Natural killer cell (primary cell): ENCODE data around the gene CD1D. TPM values are rescaled to one million over a fixed set of nuclear protein-coding genes. Genes with fewer than 3 reads are reported as not detected.

Experiments
- ATAC-seq, 3 donors: fragments of 150-1000 bp in 2 of 3; fragments of 200-7000 bp in 1 of 3; cut with Tn5 transposase; 1 replicate in 1 of 3; 2 replicates in 2 of 3; pipeline ENCODE4 v1.10.0; 2021; ENCODE audit warnings: mild to moderate bottlenecking in 2 of 3, moderate library complexity in 2 of 3
- DNase-seq, 2 donors: peaks; one replicate each; pipeline versions ENCODE4 v3.0.0 to v3.0.0-alpha.2; 2013 to 2021; ENCODE audit warnings: mixed read lengths in 1 of 2
- H3K27ac ChIP-seq: one replicate; pipeline ENCODE4 v1.5.1; 2013; ENCODE audit warnings: mild to moderate bottlenecking, low read length
- H3K27me3 ChIP-seq: one replicate; pipeline ENCODE4 v1.6.1; 2013; ENCODE audit warnings: low read length; ENCODE audit not compliant: control insufficient read depth, insufficient read depth
- H3K36me3 ChIP-seq: one replicate; pipeline ENCODE4 v1.6.1; 2013; ENCODE audit warnings: low read length; ENCODE audit not compliant: control insufficient read depth, insufficient read depth
- H3K4me1 ChIP-seq: one replicate; pipeline ENCODE4 v1.6.1; 2013; ENCODE audit warnings: low read length; ENCODE audit not compliant: control insufficient read depth, insufficient read depth
- H3K4me3 ChIP-seq: one replicate; pipeline ENCODE4 v1.5.1; 2013; ENCODE audit warnings: low read length
- H3K9me3 ChIP-seq: one replicate; pipeline ENCODE4 v1.6.1; 2013; ENCODE audit warnings: low read length; ENCODE audit not compliant: control insufficient read depth, insufficient read depth
- H3K27ac Mint-ChIP-seq, 2 donors: one replicate each; pipeline ENCODE4 v1.8.0; 2022; ENCODE audit warnings: mild to moderate bottlenecking in 2 of 2, mixed read lengths in 2 of 2, moderate library complexity in 1 of 2
- H3K27me3 Mint-ChIP-seq, 2 donors: one replicate each; pipeline ENCODE4 v1.8.0; 2022; ENCODE audit warnings: low read depth in 2 of 2, mixed read lengths in 2 of 2
- H3K36me3 Mint-ChIP-seq: one replicate; pipeline ENCODE4 v1.8.0; 2022; ENCODE audit warnings: mixed read lengths
- H3K4me1 Mint-ChIP-seq, 2 donors: one replicate each; pipeline ENCODE4 v1.8.0; 2022; ENCODE audit warnings: mixed read lengths in 2 of 2
- H3K4me3 Mint-ChIP-seq: one replicate; pipeline ENCODE4 v1.8.0; 2022; ENCODE audit warnings: mild to moderate bottlenecking, moderate library complexity, mixed read lengths
- H3K9me3 Mint-ChIP-seq, 2 donors: one replicate each; pipeline ENCODE4 v1.8.0; 2022; ENCODE audit warnings: mixed read lengths in 2 of 2
- WGBS: methylation state at CpG from one replicate; pipeline ENCODE4 v1.1.7; 2013; ENCODE audit warnings: missing lambda C conversion rate; ENCODE audit not compliant: insufficient coverage; 5-methylcytosine and 5-hydroxymethylcytosine counted together
- intact Hi-C: fragments of 100-400 bp; cut with micrococcal nuclease; formaldehyde crosslinking; loops from one replicate; pipeline ENCODE4 v1.14.2; 2022
- total RNA-seq, 4 donors: library from RNA; stranded (reverse); fragments of 120-200 nt in 1 of 4; gene quantifications; one replicate each; pipeline versions ENCODE4 v1.2.3 to v1.2.4, GENCODE V29; 2013 to 2022
- TF ChIP-seq, protein P1 (sequence below): fragments of 200-600 bp; IDR thresholded peaks from one replicate; pipeline ENCODE4 v1.8.0; 2022; ENCODE audit warnings: antibody characterized with exemption

Gene CD1D
- total RNA-seq, 3 donors from 2014 or later (not counting 1 experiment from before 2014, with no cell fraction given), result 0.48 to 1.5 (median 0.52) TPM

DNA sequence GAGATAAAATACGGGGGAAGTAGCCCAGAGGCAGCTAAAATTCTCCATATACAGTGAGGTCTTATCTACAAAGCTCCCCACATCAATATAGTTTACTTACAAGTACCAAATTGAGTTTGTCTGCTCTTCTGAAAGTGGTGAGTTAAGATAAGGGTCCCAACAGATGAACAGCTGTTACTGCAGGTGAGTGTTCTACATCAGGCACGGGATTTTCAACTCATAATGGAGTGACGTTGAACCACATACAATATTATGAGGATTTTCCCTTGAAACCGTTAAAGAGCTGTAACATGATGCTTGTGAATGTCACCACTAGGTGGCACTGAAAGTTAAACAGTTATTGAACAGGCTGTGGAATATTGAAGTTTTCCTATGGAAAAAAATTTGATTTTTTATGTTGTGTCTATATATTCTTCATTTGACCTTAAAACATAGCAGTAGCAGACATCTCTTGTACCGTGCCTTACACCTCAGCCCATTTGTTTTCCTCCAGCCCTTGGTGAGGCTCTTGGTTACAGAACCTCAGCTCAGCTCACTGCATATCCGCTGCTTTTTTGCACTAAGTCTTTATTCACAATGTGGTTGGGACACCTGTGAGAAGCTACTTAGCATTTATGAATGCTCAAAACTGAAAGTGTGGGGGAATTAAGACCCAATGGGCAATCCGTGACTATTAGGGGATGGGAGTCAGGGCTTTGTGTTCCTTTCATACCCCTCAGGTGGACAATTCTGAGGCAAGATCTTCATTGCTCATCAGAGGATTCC lies 23.2 kb downstream of the CD1D start:
- Mint-ChIP-seq H3K9me3 (no peaks in the 10 kb centered on the region), H3K27me3 (peaks cover 15 to 30% of the 10 kb centered on the region in 2 donors), H3K27ac (no peak overlapping the region), H3K4me3 (no peak overlapping the region), H3K4me1 (no peaks in the 10 kb centered on the region), H3K36me3 (no peaks in the 10 kb centered on the region)
- ATAC-seq (peak; percentile 47 to 71 (median 61)), DNase-seq (peak in 1 of 2 donors; percentile 74)
- TF ChIP-seq, protein P1, sequence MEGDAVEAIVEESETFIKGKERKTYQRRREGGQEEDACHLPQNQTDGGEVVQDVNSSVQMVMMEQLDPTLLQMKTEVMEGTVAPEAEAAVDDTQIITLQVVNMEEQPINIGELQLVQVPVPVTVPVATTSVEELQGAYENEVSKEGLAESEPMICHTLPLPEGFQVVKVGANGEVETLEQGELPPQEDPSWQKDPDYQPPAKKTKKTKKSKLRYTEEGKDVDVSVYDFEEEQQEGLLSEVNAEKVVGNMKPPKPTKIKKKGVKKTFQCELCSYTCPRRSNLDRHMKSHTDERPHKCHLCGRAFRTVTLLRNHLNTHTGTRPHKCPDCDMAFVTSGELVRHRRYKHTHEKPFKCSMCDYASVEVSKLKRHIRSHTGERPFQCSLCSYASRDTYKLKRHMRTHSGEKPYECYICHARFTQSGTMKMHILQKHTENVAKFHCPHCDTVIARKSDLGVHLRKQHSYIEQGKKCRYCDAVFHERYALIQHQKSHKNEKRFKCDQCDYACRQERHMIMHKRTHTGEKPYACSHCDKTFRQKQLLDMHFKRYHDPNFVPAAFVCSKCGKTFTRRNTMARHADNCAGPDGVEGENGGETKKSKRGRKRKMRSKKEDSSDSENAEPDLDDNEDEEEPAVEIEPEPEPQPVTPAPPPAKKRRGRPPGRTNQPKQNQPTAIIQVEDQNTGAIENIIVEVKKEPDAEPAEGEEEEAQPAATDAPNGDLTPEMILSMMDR, result peak; percentile 81
- 21% methylated on average over 7 of the region's 7 CpGs for WGBS
- H3K4me3 ChIP-seq, result no peak overlapping the region
- intact Hi-C loops, result loop anchor here (1.0 to 5.0 kb wide), 4 partner anchors 127 to 883 kb away; partner anchors contain the start of gene CD1B
- H3K27me3 ChIP-seq, result peaks cover 4% of the 10 kb centered on the region
- no peaks in the 10 kb centered on the region for H3K36me3 ChIP-seq
- no peak overlapping the region for H3K27ac ChIP-seq
- no peaks in the 10 kb centered on the region for H3K4me1 ChIP-seq
- no peaks in the 10 kb centered on the region for H3K9me3 ChIP-seq

- DNase-seq, result no peak
- ATAC-seq, result no peak
- no peaks in the 10 kb centered on the region for H3K36me3 Mint-ChIP-seq
- no peak overlapping the region for H3K4me3 ChIP-seq
- peaks cover 4% of the 10 kb centered on the region for H3K27me3 ChIP-seq
- H3K36me3 ChIP-seq, result no peaks in the 10 kb centered on the region
- no peaks in the 10 kb centered on the region for H3K4me1 ChIP-seq
- H3K27ac ChIP-seq, result no peak overlapping the region
- no peak overlapping the region for H3K4me3 Mint-ChIP-seq
- H3K27me3 Mint-ChIP-seq, result peaks cover 18 to 36% of the 10 kb centered on the region in 2 donors
- no peaks in the 10 kb centered on the region for H3K9me3 ChIP-seq
- WGBS, result 39% methylated on average over 5 of the region's 5 CpGs
- no peaks in the 10 kb centered on the region for H3K4me1 Mint-ChIP-seq
- H3K27ac Mint-ChIP-seq, result no peak overlapping the region
- TF ChIP-seq, protein P1, result no peak
- intact Hi-C loops, result loop anchor here (1.0 to 5.0 kb wide), 4 partner anchors 126 to 883 kb away; partner anchors contain the start of gene CD1B
- H3K9me3 Mint-ChIP-seq, result no peaks in the 10 kb centered on the region
Measured at GRCh38 chr1:158204458-158204827, 23.7 kb downstream of the CD1D start.

- Mint-ChIP-seq H3K4me1 (no peaks in the 10 kb centered on the region), H3K4me3 (no peak overlapping the region), H3K36me3 (no peaks in the 10 kb centered on the region), H3K27ac (no peak overlapping the region), H3K27me3 (peaks cover 38 to 69% of the 10 kb centered on the region in 2 donors), H3K9me3 (no peaks in the 10 kb centered on the region)
- DNase-seq, result no peak
- intact Hi-C loops, result no loop called here
- TF ChIP-seq, protein P1, result no peak
- WGBS, result 69% methylated on average over 1 of the region's 1 CpG
- H3K27me3 ChIP-seq, result no peaks in the 10 kb centered on the region
- no peaks in the 10 kb centered on the region for H3K36me3 ChIP-seq
- no peak overlapping the region for H3K4me3 ChIP-seq
- no peak for ATAC-seq
- H3K4me1 ChIP-seq, result no peaks in the 10 kb centered on the region
- no peaks in the 10 kb centered on the region for H3K9me3 ChIP-seq
- no peak overlapping the region for H3K27ac ChIP-seq
Measured at GRCh38 chr1:158208586-158209116, 28.0 kb downstream of the CD1D start.
